Hindlimb muscle (tissue), 1 donor: ENCODE measurements around the gene TMEM151B. TPM values are rescaled to one million over a fixed set of nuclear protein-coding genes. Genes with fewer than 3 reads are reported as not detected.

ENCODE experiments used
- DNase-seq: peaks from one replicate; pipeline ENCODE4 v3.0.0-alpha.2; 2013
- polyA plus RNA-seq: library from polyadenylated mRNA; unstranded; fragments of 120-200 nt; gene quantifications from one replicate; pipeline ENCODE4 v1.2.1, GENCODE V29; 2013; ENCODE audit not compliant: insufficient read length

TMEM151B gene
- polyA plus RNA-seq, 1 donor, result 0.37 TPM

DNA sequence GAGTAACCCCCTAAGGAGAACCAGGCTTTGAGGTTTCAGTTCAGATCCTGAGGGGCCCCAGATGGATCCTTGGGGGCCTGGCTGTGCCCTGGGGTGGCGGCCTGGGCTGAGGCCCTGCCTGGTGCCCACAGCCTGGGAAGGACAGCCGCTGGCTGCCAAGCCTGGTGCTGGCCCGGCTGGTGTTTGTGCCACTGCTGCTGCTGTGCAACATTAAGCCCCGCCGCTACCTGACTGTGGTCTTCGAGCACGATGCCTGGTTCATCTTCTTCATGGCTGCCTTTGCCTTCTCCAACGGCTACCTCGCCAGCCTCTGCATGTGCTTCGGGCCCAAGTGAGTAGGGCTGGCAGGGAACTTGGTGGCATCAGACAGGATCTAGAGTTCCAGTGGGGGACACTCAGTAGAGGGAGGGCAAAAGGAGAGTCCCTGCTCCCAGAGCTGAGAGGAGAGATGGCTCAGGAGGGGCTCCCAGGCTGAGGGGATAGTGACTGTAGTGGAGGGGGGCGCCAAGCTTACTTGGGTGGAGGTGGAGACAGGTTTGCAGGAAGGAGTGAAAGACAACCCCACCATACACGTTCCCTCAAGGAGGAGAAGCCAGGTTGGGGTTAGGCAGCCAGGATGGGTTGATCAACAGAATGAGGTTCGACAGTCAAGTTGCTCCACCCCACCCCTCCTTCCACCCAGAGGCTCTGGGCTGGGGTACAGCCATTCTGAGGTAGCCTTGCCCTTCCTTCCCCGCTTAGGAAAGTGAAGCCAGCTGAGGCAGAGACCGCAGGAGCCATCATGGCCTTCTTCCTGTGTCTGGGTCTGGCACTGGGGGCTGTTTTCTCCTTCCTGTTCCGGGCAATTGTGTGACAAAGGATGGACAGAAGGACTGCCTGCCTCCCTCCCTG lies 37.3 kb upstream of the TMEM151B start:
- no peak for DNase-seq

DNA sequence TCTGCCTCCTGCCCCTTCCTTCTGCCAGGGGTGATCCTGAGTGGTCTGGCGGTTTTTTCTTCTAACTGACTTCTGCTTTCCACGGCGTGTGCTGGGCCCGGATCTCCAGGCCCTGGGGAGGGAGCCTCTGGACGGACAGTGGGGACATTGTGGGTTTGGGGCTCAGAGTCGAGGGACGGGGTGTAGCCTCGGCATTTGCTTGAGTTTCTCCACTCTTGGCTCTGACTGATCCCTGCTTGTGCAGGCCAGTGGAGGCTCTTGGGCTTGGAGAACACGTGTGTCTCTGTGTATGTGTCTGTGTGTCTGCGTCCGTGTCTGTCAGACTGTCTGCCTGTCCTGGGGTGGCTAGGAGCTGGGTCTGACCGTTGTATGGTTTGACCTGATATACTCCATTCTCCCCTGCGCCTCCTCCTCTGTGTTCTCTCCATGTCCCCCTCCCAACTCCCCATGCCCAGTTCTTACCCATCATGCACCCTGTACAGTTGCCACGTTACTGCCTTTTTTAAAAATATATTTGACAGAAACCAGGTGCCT lies 36.6 kb upstream of the TMEM151B start:
- no peak for DNase-seq

DNA sequence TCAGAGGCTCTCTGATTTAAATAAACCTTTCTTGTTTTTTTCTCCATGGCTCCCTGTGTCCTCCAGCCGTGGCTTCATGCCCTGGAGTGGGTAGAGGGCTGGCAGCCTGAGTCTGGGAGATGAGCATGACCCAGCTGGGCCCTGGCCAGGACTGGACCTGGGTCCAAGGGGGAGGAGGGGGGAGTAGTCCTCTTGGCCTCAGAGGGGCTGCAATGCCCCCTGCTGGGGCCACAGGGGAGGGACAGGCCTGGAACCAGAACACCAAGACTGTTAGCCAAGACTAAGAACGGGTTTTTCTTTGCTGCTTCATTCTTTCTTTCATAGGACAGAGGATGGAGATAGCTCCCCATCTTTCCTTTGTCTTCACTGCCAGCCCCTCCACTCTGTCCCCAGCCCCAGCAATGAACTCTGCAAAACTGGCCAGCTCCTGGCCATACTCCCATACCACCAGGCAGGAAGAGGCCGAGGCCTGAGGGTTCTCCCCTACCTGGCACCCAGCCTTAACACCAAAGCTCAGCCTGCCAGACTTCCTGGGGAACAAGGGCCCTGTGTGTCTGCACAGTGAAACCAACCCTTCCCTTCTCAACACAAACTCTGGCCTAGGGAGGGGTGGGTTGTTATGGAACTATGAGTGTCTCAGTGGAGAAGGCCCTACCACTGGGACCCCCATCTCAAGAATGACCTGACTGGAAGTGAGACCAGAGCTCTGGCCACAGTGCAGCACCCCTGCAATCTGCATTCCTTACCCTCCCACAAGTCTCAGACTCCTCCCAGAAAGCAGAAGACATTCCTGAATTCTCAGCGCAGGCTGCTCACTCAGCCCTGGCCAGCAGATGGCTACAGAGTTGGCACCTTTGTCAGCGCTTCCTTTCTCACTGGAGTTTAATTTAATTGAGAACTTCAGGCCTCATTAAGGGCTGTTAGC lies 35.9 kb upstream of the TMEM151B start:
- DNase-seq, result peak; percentile 74

DNA sequence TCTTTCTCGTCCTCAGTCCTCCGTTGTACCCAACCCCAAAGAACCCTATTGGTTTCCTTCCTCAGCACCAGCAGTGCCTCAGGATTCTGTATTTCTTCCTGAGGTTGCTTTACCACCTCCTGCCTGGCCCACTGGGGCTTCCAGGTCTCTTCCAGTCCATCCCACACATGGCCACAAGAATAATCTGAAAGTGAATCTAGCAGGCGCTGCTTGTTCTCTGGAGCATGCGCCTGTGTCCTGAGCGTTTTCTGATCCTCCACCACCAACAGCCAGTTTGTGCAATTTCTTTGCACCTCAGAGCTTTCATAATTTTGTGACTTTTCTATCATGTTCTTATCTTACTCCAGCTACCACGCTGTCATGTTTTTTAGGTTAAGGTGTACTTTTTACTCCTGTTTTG lies 35.0 kb upstream of the TMEM151B start:
- DNase-seq, result no peak

DNA sequence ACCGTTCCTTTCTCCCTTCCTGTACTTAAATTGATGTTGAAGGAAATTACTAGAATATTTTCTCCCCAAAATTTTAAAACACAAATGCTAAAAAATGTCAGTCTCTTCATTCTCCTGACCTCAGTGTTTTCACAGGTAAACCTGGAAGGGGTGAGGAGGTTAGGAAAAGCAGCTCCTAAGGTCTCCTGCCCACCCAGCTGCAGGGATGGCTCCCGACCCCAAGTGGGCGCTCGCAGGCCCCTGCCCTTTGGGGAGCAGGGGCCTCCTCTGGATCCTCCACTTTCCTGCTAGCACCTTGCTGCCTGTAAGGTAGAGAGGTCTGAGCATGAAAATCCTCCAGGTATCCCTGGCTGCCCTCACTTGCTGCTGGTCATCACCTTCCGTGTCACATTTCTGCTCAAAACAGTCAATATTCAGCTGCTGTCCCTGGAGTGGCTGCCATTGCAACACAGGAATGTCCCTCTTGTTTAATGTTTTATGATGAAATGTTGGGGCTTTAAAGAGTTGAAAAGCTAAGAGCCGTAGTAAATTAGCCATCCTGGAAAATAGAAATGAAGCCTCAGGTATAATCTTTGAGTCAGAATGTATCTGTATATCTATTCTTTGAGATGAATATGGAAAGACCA lies 34.2 kb upstream of the TMEM151B start:
- DNase-seq, result no peak

DNA sequence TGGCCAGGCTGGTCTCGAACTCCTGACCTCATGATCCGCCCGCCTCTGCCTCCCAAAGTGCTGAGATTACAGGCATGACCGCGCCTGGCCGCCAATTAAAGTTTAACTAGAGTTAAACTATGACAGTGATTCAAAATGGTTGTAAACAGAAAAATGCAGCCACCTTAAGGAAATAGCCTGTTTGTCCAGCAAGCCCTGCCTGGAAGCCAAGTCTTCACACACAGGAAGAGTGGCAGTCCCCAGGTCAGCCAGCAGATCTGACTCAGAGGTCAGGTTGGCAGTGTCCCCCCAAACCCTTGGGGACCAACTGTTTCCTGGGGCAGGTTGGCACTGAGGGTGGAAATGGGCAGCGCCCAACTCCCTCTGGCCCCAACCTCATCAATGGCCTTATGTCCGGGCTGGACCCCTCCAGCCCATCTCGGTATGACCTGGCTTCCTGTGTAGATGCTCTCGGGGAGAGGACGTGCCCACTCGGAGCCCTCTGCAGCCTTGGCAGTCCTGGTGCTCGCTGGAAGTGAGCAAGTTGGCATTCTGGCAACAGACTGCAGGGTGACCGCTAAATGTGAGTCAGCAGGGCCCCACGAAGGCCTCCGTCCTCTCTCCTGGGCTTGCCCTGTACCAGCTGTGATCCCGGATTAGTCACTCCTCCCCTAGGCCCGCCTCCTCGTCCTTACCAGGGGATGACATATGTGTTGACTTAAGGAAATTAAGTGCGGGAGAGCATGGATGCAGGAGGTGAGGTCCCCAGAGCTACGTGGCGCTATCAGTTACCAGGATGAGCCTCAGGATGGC lies 33.0 kb upstream of the TMEM151B start:
- DNase-seq, result peak; percentile 81

DNA sequence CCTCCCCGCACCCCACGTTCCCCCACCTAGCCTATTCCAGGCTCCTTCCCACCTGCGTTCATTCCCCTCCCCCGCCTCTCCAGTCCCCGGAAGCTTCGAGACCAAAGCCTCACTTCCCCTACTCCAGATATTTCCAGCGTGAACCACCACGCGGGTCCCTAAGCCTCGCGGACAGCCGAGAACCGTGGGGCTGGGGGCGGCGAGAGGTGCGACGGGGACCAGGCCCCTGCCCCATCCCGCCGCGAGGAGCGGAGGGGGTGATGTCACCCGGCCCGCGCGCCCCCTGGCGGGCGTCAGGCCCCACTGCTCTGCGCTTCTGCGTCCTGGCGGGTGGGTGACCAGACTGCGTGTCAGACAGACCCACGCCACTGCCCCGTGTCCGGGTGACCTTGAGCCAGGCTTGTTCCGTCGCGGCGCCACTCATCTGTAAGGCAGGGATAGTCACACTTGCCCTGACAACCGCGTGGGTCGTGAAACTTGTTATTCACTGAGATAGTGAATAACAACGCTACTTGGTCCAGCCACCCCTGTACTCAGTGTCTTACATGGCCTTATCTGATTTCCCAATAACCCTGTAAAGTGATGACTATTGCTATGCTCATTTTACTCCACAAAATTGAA lies 32.3 kb upstream of the TMEM151B start:
- DNase-seq, result peak; percentile 85

DNA sequence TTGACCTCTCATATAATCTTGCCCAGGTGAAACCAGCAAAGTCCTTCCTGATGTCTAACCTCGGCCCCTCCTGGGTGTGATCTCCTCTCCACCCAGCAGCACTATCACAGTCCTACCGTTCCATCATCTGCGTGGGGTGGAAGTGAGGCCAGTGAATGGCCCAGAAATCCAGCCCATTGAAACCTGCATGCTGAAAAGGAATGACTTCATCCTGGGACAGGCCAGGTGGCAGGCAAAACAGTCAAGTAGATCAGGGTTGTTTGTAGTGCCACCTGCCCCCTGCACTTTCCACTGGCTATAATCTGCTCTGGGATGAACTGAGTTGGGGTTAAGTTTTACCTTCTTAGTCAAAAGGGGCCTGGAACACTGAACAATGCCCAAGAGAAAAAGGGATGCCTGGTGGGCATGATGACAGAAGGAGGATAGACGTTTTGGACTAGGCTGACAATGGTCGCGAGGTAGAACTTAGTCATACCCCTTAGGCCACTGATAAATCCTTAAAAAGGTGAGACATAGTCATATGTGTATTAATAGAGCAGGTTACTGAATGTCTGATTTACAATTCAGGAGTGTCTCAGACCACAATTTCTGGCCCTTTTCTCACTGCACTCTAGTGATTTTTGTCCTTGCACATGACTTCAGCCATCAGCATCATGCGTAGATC lies 31.4 kb upstream of the TMEM151B start:
- DNase-seq, result no peak

DNA sequence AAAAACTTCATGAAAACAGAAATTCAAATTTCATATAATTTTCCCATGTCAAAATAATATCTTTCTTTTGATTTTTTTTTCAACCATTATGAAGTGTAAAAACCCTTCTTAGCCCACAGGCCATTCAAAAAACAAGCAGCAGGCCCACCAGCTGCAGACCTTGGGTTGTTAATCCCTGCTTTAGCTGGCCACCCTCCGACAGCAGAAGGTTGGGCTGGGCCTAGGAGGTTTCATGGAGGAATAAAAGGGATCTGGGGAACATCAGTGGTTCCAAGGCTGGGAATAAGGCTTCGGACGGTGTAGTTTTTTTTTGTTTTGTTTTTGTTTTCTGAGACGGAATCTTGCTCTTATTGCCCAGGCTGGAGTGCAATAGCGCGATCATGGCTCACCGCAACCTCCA lies 26.9 kb upstream of the TMEM151B start:
- no peak for DNase-seq

DNA sequence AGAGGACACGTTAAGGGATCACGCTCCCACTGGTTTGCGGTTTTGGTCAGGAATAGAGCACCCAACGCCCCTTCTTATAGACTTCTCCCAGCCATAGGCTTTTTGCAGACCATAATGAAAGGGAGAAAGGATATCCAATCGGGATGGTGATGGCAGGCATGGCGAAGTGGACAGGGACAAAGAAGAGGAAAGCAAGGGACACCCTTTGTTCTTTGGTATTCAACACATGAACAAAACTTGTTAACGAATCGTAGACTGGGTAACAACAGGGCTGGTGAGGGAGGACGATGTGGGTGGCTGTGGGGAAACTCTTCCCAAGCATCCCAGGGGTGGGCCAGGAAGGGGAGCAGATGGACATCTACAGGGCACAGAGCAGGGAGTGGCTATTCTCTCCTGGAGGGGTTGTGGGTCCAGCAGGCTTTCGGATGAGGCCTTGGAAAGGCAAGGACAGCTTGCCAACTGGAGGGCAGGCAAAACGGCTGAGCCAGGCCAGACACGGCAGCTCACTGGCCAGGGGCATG lies 24.8 kb upstream of the TMEM151B start:
- DNase-seq, result no peak

DNA sequence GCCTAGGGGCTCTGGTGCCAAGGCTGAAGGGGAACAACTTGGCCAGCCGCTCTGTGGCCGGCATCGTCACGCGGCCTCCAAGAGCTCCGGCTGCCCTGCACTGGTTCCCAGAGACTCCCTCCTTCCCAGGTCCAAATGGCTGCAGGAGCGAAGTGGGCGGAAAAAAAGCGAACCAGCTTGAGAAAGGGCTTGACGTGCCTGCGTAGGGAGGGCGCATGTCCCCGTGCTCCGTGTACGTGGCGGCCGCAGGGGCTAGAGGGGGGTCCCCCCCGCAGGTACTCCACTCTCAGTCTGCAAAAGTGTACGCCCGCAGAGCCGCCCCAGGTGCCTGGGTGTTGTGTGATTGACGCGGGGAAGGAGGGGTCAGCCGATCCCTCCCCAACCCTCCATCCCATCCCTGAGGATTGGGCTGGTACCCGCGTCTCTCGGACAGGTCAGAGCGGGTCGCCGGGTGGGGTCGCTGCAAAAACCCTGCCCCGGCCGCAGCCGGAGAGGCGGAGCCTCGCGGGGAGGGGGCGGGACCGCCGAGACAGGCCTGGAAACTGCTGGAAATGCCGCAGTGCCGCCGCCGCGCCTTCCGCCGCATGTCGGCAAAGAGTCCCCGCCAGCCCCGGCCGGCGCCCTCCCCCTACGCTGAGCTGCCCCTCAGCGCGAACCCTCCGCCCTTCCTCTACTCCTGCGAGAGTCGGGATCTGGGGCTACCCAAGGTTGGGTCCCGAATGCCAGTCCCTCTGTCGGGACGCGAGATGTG lies 24.2 kb upstream of the TMEM151B start:
- DNase-seq, result peak; percentile 90

DNA sequence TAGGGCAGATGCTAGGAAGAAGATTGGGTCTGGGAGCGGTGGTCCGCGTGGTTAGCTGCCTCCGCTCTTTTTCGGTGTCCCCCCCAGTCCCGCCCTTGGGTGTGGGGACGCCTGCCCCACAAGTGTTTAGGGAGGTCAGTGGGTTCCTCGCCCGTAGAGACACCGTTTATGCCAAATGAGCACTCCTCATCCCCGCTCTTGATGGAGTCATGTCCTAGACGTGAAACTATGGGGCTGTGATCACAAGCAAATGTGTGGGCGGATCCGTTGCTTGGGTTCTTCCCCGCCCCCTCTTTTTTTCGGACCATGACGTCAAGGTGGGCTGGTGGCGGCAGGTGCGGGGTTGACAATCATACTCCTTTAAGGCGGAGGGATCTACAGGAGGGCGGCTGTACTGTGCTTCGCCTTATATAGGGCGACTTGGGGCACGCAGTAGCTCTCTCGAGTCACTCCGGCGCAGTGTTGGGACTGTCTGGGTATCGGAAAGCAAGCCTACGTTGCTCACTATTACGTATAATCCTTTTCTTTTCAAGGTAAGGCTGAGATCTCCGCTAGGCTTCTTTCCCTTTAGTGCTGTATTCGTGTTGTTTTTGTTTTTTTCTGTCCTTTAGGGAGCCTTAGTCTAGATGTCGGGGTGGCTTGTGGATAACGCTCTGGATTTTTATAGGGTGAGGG lies 23.4 kb upstream of the TMEM151B start, which contains the start of gene HSP90AB1:
Gene HSP90AB1 (plus strand): TSS at position 439 of the 675 bp plus-strand sequence. CDS start 1,529 bp downstream, outside the sequence.
- DNase-seq, result peak; percentile 94

DNA sequence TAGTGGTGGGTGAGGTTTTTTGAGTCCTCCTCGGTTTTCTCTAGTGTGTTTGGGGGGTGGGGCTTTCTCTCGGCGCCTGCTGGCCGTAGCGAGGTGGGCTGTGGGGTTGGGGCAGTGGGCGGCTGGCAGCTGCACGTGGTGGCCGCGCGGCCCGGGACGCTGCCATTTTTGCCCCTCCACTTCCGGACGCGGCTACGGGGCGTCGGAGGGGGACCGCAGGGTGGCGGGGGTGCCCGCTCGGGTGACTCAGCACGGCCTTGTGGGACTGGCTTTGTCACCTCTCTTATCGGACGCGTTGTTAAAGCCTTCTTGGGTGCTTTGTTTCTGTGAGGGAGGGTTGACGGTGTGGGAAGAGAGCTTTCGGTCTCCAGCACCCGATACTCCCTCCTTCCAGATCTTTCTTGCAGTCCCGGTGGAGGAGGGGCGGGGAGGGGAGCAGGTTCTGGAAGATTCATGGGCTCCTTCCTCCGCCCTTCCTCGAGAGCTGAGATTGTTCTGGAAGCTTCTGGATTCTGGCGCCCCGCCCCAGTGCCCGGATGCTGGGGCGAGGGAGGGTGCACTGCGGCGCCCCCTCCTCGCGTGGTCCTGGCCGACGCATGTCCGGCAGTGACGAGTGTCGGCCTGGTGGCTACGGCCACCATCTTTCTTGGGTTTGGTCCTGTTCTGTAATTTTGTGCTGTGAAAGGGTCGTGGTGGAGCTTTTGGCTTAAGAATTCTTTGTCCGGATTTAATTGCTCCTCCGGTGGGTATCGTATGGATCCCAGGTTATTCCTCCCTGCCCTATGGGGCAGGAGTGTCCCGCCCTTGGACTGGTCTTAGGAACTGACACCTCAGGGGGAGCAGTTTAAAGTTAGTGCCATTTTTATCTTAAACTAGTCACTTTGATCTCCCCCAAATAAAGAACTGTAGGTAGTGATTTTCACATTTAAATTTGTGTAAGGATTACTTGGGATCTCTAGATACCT lies 22.6 kb upstream of the TMEM151B start:
- peak; percentile 69 for DNase-seq

DNA sequence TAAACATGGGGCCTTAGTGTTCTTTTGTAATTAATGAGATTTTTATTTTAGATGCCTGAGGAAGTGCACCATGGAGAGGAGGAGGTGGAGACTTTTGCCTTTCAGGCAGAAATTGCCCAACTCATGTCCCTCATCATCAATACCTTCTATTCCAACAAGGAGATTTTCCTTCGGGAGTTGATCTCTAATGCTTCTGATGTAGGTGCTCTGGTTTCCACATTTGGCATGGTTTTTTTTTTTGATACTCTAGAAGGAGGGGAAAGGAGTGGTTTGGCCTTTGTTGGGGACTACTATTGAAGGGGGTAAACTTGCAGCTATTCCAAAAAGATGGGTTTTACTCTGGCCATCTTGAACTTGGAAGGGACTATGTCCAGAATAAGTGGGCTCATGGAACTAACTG lies 21.7 kb upstream of the TMEM151B start:
- DNase-seq, result no peak

DNA sequence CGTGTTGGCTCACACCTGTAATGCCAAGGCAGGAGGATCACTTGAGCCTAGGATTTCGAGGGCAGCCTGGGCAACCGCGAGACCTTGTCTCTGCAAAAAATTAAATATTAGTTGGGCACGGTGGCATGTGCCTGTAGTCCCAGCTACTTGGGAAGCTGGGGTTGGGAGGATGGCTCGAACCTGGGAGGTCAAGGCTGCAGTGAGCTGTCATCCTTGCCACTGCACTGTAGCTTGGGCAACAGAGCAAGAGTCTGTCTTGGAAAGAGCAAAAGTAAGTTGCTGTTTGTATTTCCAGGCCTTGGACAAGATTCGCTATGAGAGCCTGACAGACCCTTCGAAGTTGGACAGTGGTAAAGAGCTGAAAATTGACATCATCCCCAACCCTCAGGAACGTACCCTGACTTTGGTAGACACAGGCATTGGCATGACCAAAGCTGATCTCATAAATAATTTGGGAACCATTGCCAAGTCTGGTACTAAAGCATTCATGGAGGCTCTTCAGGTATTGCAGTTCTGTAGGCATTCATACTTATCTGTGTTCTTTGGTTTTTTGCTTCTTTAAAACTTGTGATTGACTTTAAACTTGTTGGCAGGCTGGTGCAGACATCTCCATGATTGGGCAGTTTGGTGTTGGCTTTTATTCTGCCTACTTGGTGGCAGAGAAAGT lies 21.0 kb upstream of the TMEM151B start:
- no peak for DNase-seq

DNA sequence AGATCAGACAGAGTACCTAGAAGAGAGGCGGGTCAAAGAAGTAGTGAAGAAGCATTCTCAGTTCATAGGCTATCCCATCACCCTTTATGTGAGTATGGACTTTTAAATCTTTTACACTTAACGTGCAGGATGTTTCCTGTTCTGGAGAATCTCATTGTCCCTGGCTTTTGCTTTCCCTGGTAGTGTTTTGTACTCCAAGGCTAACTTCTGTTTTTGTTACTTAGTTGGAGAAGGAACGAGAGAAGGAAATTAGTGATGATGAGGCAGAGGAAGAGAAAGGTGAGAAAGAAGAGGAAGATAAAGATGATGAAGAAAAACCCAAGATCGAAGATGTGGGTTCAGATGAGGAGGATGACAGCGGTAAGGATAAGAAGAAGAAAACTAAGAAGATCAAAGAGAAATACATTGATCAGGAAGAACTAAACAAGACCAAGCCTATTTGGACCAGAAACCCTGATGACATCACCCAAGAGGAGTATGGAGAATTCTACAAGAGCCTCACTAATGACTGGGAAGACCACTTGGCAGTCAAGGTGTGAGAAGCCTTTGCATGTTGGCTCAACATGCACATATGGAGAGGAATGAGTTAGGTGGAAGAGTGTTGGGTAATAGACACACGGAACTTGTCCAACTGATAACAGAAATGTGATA lies 20.1 kb upstream of the TMEM151B start:
- no peak for DNase-seq

DNA sequence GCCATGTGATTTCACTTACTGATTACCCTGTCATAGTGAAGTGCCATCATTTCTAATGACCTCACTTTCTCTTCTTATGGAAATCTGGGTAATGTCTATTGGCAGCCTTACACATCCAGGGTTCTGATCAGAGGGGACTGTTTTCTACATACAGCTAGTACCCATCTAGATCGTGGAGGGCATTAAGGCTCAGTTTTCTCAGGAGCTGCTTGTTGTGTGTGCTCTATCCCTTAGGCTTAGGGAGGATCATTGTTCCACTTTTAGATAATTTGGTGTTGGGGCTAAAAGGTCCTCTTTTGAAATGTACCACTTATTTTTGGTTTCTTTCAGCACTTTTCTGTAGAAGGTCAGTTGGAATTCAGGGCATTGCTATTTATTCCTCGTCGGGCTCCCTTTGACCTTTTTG lies 19.5 kb upstream of the TMEM151B start:
- DNase-seq, result no peak
